HG03108 (cell line): ENCODE results near the gene IL17REL.

Source experiments
- ATAC-seq: cut with Tn5 transposase; IDR thresholded peaks from one replicate; pipeline ENCODE4 v1.9.1; 2021; ENCODE audit warnings: moderate library complexity; ENCODE audit not compliant: unreplicated experiment

Gene IL17REL

DNA sequence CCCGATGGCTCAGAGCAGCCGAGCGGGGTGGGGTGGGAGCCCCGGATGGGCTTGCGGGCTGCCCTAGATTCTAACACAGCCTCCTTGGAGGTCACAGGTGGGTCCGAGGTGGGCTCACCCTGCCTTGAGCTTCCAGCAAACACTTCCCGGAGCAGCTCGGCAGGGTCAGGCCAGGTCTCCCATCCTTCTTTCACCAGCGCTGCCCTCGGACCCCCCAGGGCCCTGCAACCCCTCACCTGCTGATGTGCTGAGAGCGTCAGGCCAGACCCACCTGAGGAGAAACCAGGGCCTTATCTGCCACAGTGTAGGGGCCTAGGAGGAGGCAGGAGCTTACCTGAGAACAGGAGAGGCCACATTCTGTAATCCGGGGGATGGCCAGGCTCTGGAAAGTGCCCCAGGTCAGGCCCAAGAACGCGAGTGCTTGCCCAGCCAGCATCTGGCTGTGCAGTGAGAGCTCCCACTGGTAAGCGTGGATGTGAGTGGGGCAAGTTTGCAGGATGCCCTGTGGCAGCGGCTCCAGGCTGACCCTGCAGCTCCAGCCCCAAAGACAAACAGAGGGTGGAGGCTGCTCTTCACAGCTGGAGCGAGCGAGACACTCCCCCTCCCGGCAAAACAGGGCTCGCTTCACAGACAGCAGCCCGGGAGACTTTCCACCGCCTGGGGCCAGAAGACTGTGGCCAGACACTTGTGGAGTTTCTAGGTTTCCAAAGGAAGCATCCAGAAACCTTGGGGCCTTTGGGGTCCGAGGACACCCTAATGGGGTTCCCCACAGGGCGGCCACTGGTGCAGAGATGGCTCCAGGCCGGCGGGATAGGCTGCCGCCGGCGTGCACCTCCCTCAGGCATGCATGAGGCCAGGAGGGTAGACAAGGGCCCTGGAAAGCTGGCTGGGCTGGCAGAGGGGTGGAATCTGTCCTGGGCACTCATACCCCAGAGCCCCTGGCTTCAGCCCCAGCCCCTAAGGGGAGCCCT, at the start of gene IL17REL:
IL17REL (minus strand) TSS at position 555 of the 971 bp plus-strand sequence; CDS start at position 436, 119 bp downstream.
- no peak for ATAC-seq

DNA sequence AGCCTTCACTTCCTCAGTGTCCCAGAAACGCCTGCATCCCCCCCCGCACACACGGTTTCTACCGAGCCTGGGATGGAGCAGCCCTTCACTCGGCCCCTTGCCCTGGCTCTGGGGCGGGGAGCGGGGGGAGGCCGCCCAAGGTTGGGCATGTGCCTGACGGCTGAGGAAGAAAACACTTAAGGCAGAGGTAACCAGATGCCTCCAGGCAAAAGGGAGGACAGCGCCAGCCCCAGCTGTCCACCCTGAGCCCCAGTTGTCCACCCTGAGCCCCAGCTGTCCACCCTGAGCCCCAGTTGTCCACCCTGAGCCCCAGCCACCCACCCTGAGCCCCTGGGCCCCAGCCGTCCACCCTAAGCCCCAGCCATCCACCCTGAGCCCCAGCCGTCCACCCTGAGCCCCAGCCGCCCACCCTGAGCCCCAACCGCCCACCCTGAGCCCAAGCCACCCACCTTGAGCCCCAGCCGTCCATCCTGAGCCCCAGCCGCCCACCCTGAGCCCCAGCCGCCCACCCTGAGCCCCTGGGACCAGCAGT, 49.3 kb upstream of the IL17REL start:
- ATAC-seq, result no peak

DNA sequence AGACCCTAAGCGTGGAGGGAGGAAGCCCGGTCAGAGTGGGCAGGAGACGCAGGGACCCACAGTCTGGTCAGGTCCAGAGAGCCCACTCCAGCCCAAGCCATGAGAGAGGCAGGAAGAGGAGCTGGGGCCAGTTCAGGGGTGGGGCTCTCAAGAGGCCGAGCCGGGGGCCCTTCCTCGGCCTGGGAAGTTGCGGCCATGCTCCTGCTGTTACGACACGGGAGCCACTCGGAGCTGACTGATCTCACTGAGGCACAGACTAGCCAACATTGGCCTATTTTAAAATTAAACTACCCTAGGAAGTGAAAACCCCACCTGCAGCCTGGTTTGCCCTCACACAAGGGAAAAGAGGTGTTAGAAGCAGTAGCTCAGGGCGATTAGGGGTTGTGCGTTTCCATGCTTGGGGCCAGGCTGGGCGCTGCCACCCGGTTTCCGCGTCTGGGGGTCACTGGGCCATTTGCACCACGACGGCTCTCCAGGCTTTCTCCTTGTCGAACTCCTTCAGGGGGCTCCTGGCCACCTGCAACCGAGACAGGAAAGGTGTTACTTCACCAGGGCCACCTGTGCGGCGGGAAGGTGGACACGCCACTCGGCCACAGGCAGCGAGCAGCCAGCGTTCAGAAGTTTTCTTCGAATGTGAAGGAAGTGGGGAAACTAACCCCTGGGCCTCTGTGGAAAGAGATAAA, 48.7 kb upstream of the IL17REL start:
- no peak for ATAC-seq

DNA sequence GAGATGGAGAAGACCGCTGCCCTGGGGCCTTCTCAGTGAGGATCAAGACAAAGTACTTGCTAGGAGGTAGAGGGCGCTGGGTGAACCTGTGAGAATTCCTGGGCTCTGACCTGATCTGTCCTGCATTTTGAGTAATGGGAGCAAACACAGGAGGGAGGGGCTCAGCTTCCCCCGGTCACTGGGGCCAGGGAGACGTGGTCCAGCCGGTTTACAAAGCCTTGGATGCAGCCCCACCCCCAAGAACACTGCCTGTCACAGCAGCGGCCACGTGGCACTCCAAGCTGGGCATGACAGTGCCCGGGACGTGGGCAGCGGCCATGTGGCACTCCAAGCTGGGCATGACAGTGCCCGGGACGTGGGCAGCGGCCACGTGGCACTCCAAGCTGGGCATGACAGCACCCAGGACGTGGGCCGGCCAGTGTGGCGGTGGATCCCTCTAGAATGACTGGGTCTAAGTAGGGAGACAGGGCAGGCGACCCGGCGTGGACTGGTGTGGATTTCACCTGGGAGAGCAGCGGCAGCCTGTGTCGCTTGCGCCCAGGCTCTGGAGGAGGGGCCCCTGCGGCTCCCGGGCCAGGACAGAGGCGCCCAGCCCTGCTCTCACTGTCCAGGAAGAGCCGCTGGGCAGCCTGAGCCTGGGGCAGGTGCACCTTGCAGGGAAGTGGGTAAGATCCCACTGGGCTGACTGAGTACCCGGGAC, 48.0 kb upstream of the IL17REL start:
- no peak for ATAC-seq

DNA sequence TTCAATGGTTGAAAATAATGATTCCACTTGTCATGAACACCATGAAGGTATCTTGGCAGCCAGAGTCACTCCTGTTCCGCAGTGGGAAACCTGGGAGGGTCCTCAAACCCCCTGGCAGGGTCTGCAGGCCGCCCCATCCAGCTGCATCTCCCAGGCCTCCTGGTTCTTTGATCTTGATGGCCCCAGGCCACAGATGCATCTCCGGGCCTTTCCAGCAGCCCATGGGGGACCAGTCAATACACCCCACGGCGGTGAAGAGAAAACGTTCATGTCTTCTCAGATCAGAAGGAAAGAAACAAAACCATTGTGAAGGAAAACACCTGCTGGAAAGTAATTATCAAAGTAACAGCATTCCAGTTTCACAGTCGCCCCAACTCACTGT, 47.3 kb upstream of the IL17REL start:
- ATAC-seq, result no peak

DNA sequence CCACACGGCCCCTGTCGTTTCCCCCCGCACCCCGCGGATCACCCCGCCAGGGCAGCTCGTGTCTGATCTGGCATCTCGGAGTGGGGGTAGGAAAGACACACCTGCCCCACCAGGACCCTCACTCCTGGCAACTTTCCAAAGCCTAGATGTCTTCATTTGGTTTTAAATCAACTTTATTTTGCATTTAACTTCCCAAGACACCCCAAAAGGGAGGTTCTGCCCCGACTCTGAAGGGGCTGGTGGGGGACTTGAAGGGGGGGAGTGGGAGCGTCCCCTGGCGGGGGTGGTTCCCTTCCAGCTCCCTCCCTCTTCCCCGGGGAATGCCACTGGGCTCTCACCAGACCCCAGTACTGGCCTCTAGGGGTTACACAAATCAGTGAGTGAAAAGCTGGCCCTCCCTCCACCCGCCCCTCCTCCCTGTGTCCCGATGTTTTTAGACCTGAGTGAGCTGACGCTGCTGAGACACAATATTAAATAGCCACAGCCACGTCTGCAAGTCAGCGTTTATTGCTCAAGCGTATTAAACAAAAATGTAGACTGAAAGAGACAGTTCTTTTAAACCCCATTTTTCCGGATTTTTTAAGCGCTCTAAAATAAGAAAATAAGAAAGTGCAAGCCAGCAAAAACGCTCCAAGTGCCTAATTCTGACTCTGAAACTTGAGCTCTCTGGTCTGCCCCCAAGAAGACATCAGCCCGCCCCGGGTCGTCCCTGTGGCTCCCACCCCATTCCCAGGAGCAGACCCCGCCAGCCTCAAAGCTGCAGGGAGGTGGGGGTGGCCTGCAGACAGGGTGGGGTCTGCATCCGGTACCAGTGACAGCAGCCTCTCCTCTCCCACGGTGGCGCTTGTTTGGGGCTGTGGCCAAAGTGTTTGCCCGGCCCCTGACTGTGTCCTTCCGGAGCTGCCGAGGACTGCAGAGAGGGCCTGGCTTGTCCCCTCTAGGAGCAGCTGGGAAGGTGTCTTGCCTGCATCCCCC, 46.6 kb upstream of the IL17REL start:
- no peak for ATAC-seq

DNA sequence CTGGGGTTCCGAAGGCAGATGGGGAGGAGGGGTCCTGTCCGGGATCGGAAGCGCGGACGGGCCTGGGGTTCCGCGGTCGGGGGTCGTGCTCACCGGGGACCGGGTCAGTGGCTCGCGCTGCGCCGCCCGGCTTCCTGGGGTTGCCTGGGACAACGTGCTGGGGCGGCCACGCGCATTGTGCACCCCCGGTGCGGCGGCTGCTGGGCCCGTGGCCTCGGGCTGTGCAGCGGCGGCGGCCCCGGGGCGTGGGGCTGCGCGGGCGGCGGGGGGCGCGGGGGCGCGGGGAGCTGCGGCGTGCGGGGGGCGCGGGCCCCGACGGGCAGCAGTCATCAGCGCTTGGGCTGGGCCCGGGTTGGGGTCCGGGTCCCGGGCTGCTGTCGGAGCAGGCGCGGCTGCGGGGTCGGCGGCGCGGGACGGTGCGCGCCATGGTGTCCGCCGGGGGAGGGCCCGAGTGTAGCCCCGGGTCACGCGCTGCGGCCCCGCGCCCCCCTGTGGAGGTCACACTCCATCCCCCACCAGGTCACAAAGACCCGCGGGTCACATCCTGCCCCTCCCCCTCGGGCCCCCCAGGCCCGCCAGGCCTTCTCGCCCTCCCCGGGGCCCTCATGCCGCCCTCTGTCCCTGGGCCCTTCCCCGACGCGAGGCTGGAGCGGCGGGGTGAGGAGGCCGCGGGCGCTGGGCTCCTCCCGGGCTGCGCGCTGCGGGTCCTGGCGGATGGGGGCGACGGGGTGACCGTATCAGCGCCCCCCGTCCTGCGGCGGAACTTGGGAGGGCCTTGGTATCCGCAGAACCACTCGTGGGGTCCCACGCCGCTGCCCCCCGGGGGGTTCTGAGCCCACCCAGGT, 45.7 kb upstream of the IL17REL start, which contains the start of gene TTLL8:
TTLL8 (minus strand) TSS at position 238 of the 845 bp plus-strand sequence.
- no peak for ATAC-seq

DNA sequence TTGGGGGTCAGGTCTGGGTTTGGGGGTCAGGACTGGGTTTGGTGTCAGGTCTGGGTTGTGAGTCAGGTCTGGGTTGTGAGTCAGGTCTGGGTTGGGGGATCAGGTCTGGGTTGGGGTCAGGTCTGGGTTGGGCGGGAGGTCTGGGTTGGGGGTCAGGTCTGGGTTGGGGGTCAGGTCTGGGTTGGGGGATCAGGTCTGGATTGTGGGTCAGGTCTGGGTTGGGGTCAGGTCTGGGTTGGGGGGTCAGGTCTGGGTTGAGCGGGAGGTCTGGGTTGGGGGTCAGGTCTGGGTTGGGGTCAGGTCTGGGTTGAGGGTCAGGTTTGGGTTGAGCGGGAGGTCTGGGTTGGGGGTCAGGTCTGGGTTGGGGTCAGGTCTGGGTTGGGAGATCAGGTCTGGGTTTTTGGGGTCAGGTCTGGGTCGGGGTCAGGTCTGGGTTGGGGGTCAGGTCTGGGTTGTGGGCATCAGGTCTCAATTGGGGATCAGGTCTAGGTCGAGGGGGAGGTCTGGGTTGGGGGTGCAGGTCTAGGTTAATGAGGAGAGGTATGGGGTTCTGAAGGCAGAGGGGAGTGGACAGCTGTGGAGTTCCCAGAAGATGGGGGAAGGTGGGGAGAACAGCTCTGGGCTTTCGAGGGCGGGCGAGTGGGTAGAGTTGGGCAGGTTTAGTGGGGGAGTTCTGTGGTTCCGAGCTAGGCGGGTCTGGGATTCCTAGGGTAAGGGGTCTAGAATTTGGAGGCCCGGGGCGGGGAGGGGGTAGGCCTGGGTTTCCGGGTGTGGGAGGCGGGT, 44.9 kb upstream of the IL17REL start:
- ATAC-seq, result no peak

DNA sequence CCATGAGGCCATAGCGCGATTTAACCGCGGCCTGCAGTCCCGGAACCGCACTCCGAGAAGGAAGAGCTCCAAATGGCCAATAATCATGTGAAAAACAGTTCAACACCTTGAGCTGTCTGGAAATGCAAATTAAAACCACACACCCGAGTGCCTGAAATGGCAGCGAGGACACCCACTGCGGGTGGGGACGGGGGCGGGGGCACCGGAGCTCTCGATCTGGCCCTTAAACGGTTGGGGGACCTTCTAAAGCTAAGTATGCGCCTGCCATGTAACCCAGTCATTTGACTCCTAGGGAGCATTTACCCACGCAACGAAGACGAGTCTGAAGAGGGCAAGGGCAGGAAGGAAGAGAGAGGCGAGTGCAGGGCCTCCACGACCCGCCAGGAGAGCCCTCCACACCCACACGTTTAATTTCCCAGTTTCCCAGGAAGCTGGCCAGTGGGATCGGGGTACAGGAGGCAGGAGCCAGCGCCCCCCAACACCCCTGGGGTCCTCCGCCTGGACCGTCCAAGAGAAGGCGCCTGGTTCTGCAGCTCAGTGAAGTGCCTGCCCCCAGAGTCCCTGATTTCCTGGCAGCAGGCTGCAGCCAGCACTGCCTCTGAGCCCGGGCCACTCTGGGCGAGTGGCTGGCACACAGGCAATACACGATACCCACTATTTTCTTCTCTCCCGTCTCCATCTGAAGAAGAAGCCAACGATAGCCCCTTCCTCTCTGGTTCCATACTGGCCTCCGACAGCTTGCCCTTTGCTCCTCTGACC, 43.8 kb upstream of the IL17REL start:
- no peak for ATAC-seq

DNA sequence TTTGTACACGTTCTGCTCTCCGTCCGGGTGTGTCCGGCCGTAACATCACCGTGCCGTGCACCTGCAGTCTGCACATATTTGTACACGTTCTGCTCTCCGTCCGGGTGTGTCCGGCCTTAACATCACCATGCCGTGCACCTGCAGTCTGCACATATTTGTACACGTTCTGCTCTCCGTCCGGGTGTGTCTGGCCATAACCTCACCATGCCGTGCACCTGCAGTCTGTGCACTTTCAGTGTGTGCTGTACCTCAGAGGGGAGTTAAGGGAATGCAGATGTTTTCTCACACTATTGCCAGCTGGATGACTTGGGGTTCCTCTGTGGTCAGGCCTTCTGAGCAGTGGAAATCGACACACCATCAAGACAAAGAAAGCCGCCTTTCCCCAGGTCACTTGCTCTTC, 41.3 kb upstream of the IL17REL start:
- no peak for ATAC-seq

DNA sequence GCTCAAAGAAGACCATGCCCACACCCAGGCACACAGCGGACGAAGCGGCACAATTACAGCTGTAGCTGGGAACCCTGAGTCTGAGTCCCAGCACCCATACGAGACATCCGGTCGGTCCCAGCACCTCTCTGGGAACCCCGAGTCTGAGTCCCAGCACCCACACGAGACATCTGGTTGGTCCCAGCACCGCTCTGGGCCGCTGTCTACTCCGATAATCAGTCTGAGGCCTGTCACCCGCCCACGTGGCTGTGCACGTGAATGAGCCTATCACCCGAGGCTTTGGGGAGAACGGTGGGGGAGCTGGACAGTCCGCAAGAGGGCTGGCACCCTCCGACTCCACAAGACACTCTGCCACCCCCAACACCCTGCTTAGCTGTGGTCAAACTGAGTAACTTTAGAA, 39.4 kb upstream of the IL17REL start:
- no peak for ATAC-seq

DNA sequence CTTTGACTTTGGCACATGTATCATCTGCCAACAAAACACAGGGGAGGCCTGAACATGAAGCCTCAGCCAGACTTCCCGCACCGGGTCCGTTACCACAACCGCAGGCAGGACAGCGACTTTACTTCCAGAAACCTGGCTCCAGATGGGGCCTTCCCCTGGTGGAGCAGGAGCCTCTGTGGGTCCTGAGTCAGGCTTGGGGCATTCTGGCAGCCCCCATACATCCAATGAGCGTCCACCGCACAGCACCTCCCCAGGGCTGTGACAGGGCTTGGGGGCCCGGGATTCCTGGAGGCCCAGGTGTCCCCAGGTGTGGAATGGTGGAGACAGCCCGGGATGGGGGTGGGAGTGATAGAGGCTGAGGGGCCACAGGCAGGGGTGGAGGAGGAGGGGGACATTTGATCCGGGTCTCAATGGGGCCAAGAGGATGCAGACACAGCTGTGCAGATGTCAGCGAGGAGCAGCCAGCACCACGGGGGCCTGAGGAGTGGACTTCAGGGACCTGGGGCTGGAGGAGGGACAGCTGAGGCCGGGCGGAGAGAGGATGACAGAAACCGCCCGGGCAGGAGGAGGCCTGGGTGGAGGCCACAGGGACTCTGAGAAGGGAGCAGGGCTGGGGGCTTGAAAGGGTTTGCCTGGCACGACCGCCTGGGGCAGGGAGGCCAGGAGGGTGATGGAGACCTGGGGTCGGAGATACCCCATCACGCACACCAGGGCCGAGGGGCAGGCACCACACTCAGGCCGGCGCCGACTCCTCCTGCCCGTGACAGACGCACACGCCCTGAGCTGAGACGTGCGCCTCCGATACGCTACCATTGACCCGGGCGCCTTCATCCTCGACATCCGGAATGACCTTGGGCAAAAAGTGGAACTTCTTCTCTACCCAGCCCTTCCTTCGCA, 37.0 kb upstream of the IL17REL start:
- ATAC-seq, result no peak

DNA sequence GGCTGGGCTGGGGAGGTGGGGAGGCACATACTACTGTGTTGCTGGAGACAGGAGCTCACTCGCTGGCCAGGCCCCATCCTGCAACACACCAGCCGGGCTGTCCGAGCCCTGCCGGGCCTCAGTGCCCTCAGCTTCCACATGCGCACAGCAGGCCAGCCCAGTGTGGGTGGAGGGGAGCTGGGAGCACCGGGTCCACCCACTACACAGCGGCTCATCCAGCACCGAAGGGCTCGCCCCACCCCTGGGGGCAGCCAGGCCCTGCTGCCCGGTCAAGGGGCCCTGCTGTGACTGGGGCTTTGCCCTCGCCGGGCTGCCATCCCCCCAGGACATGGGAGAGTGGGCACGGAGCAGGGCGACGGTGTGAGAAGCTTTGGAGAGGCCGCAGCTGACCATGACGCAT, 36.3 kb upstream of the IL17REL start:
- no peak for ATAC-seq

DNA sequence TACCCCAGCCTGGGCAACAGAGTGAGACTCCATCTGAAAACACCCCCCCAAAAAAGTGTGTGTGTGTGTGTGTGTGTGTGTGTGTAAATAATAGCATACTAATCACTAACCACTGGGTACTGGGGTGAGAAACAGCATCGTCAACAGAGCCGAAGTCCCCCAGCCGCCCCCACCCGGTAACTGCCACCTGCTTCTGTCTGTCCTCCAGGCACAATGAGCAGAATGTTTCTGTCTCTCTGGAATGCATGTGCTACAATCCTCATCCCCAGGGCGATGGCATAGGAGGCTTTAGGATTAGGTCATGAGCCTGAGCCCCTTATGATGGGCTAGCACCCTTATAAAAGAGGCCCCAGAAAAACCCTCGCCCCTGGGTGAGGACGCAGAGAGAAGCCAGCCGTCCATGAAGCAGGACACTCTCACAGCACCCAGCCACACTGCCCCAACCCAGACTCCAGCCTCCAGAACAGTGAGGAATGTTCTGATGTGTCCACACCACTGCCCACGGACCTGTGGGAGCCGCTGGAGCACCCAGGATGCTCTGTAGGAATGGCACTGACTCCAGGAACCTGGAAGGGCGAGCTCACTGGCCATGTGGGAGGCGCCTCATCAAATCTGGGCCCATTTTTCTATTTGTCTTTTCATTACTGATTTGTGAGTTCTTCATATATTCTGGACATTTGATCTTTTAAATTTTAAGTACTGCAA, 35.6 kb upstream of the IL17REL start:
- ATAC-seq, result no peak

DNA sequence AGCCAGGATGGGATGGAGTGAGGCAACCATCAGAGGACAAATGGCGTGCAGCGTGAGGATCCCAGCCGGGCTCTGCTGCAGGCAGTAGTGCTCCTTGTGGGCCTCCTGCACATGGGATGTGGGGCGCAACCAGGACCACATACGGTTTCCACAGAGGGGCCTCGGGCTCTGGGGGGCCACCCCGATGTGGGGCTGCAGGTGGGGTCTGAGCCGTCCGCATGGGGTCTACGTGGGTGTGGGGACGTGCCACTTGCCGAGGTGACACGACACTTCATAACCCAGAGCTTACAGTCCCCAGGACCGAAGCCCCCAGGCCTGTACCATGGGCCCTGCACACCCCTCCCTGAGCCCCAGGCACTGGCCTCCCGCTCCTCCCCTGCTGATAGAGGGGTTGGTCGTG, 34.8 kb upstream of the IL17REL start:
- ATAC-seq, result no peak
